GM12878 (cell line): ENCODE data around the gene TMEM167B. TPM values are rescaled to one million over a fixed set of nuclear protein-coding genes. Genes with fewer than 3 reads are reported as not detected.

Experiments used
- ATAC-seq: fragments of 200-7000 bp; cut with Tn5 transposase; 3 replicates; pipeline ENCODE4 v1.9.1; 2020; ENCODE audit warnings: mild to moderate bottlenecking, moderate library complexity
- BruUV-seq: library from RNA; stranded (reverse); fragments of 400-500 nt; replicated peaks from 2 replicates; lab custom pipeline; 2021; lab: Mats Ljungman, UMichigan
- CTCF ChIA-PET: fragments of 300-600 bp; sonication (Branson Sonifier 250); formaldehyde crosslinking; extraction: SDS; loops from one replicate; lab custom pipeline; 2021; ENCODE audit warnings: inconsistent platforms; lab: Yijun Ruan, JAX
- POLR2A ChIA-PET: fragments of 350-600 bp; formaldehyde crosslinking; extraction: SDS; loops from one replicate; lab custom pipeline; 2021; ENCODE audit warnings: inconsistent platforms; lab: Charles Lee
- RAD21 ChIA-PET: fragments of 300-600 bp; sonication (Branson Sonifier 250); formaldehyde crosslinking; loops from one replicate; lab custom pipeline; 2023; ENCODE audit warnings: antibody characterized with exemption; ENCODE audit not compliant: unreplicated experiment; lab: Charles Lee
- SMC1A ChIA-PET: fragments of 300-600 bp; sonication (Branson Sonifier 250); formaldehyde crosslinking; loops from one replicate; lab custom pipeline; 2023; ENCODE audit not compliant: unreplicated experiment, uncharacterized antibody; lab: Charles Lee
- DNase-seq: peaks from one replicate; pipeline ENCODE4 v3.0.0-alpha.2; 2011; ENCODE audit warnings: low read depth, low spot score
- FAIRE-seq: peaks from 3 replicates; lab custom pipeline; 2011; peaks lifted over from hg19 to GRCh38; lab: Jason Lieb, UNC
- H2AFZ ChIP-seq: 2 replicates; pipeline ENCODE4 v1.6.0; 2011; ENCODE audit warnings: low read depth, low read length, control low read depth; ENCODE audit not compliant: control insufficient read depth
- H3K27ac ChIP-seq: 2 replicates; pipeline ENCODE4 v1.5.1; 2011; ENCODE audit warnings: control low read depth; ENCODE audit not compliant: control insufficient read depth, insufficient read depth
- H3K27me3 ChIP-seq, 2 experiments: replicated peaks in 1 of 2; 2 replicates each; pipeline versions ENCODE4 v1.6.0 to v1.6.1; 2011; ENCODE audit warnings: low read length in 1 of 2; ENCODE audit not compliant: control insufficient read depth in 2 of 2, insufficient read depth in 2 of 2
- H3K36me3 ChIP-seq, 2 experiments: 2 replicates each; pipeline ENCODE4 v1.5.1; 2011; ENCODE audit warnings: low read length in 1 of 2; ENCODE audit not compliant: control insufficient read depth in 2 of 2, insufficient read depth in 2 of 2
- H3K4me1 ChIP-seq: 2 replicates; pipeline ENCODE4 v1.6.1; 2011; ENCODE audit warnings: mild to moderate bottlenecking, low read length, moderate library complexity, mixed read lengths; ENCODE audit not compliant: control insufficient read depth, insufficient read depth
- H3K4me2 ChIP-seq: 2 replicates; pipeline ENCODE4 v1.6.0; 2011; ENCODE audit warnings: control low read depth; ENCODE audit not compliant: control insufficient read depth, insufficient read depth
- H3K4me3 ChIP-seq: fragments of 200-600 bp; sonication (generic); 2 replicates; pipeline ENCODE4 v1.5.1; 2016
- H3K79me2 ChIP-seq: 2 replicates; pipeline ENCODE4 v1.6.0; 2011; ENCODE audit warnings: low read length; ENCODE audit not compliant: control insufficient read depth, insufficient read depth
- H3K9ac ChIP-seq: 2 replicates; pipeline ENCODE4 v1.8.0; 2011; ENCODE audit warnings: low read length, control low read depth, mixed read lengths; ENCODE audit not compliant: control insufficient read depth, insufficient read depth
- H3K9me3 ChIP-seq: replicated peaks from 3 replicates; pipeline ENCODE4 v1.5.1; 2011; ENCODE audit warnings: mild to moderate bottlenecking, low read length; ENCODE audit not compliant: control insufficient read depth, insufficient read depth
- H4K20me1 ChIP-seq: 2 replicates; pipeline ENCODE4 v1.6.0; 2011; ENCODE audit not compliant: control insufficient read depth, insufficient read depth
- BCLAF1 ChIP-seq: fragments of 450-650 bp; IDR thresholded peaks from 2 replicates; pipeline ENCODE4 v1.6.1; 2017; ENCODE audit warnings: antibody characterized with exemption, mild to moderate bottlenecking, moderate library complexity
- NKRF ChIP-seq: fragments of 450-650 bp; conservative IDR thresholded peaks from 2 replicates; pipeline ENCODE4 v1.6.1; 2017; ENCODE audit warnings: mild to moderate bottlenecking, moderate library complexity
- SMAD5 ChIP-seq: IDR thresholded peaks from 2 replicates; pipeline ENCODE4 v1.6.1; 2016; ENCODE audit warnings: antibody characterized with exemption, low read depth
- STAT3 ChIP-seq: IDR thresholded peaks from 2 replicates; pipeline ENCODE4 v1.6.1; 2011; ENCODE audit warnings: low read depth, low read length, improper control_type of control experiment
- TARDBP ChIP-seq: IDR thresholded peaks from 2 replicates; pipeline ENCODE4 v1.6.1; 2016; ENCODE audit warnings: borderline replicate concordance
- WGBS: methylation state at CpG from one replicate; pipeline ENCODE4 v1.1.6; 2016; ENCODE audit warnings: low lambda C conversion rate; ENCODE audit not compliant: insufficient replicate concordance, insufficient coverage; ENCODE audit errors: missing lambda C conversion rate; 5-methylcytosine and 5-hydroxymethylcytosine counted together
- in situ Hi-C: fragments of 300-500 bp; cut with MboI; formaldehyde crosslinking; loops from 9 replicates; pipeline ENCODE4 v1.14.3; 2018; ENCODE audit warnings: mixed read lengths
- intact Hi-C: fragments of 100-400 bp; cut with micrococcal nuclease; formaldehyde crosslinking; loops from one replicate; pipeline ENCODE4 v1.14.2; 2022; ENCODE audit not compliant: unreplicated experiment
- polyA plus RNA-seq, 11 experiments: library from polyadenylated mRNA; depleted of rRNA in 4 of 11; unstranded in 6 of 11; stranded (reverse) in 5 of 11; fragments of >200 nt; fragmentation: Nextera tagmentation in 4 of 11; fragmentation: Illumina TruSeq in 1 of 11; extraction: Ambion mirVana in 4 of 11; extraction: Trizol in 1 of 11; gene quantifications; 1 replicate in 1 of 11; 2 replicates in 10 of 11; pipeline versions ENCODE4 v1.2.1 to v1.2.3, GENCODE V29; 2011 to 2016; ENCODE audit warnings: inconsistent platforms in 2 of 11, missing spikeins in 2 of 11, low read depth in 1 of 11
- total RNA-seq, 4 experiments: library from RNA; depleted of rRNA in 3 of 4; stranded (reverse); fragments of >200 nt in 3 of 4; fragmentation: Illumina TruSeq in 1 of 4; extraction: Trizol in 1 of 4; gene quantifications; 2 replicates each; pipeline versions ENCODE4 v1.2.1 to v1.2.3, GENCODE V29; 2013 to 2021

Gene TMEM167B
- total and polyA plus RNA-seq, 10 of the 15 experiments (the other 5 are each of a cell fraction or from before 2014, with no cell fraction given), result 15.6 to 26.1 (median 21.1) TPM

GRCh38 chr1:109045595-109045994 lies 45.0 kb upstream of the TMEM167B start:
- RAD21 ChIA-PET, result no interaction called here
- CTCF ChIA-PET, result no interaction called here
- intact Hi-C loops (no loop called here), in situ Hi-C loops (no loop called here)
- H3K79me2 ChIP-seq, result peaks cover 6% of the 10 kb centered on the region; the same call in 1 of the 2 replicates
- H3K4me2 ChIP-seq, result no peak overlapping the region
- H3K4me3 ChIP-seq, result no peak overlapping the region
- H3K9ac ChIP-seq, result no peak overlapping the region
- SMC1A ChIA-PET, result no interaction called here
- BruUV-seq, result no TSS peak
- ATAC-seq (no peak), DNase-seq (no peak), FAIRE-seq (no peak)
- no peaks in the 10 kb centered on the region for H3K9me3 ChIP-seq
- H3K4me1 ChIP-seq, result no peaks in the 10 kb centered on the region
- TF ChIP-seq NKRF, result no peak
- H3K27ac ChIP-seq, result no peak overlapping the region
- H4K20me1 ChIP-seq, result no peaks in the 10 kb centered on the region
- WGBS, result 0% methylated on average over 1 of the region's 1 CpG
- H3K27me3 ChIP-seq, result no peaks in the 10 kb centered on the region
- no peak overlapping the region for H2AFZ ChIP-seq
- no peaks in the 10 kb centered on the region for H3K36me3 ChIP-seq
- POLR2A ChIA-PET, result no interaction called here

- H4K20me1 ChIP-seq, result no peaks in the 10 kb centered on the region
- H3K27ac ChIP-seq, result no peak overlapping the region
- TF ChIP-seq BCLAF1 (no peak), SMAD5 (no peak), STAT3 (no peak), TARDBP (no peak)
- TF ChIP-seq, all 136 proteins: peak for 0
- in situ Hi-C loops (no loop called here), intact Hi-C loops (no loop called here)
- 55% methylated on average over 4 of the region's 4 CpGs for WGBS
- FAIRE-seq (no peak), ATAC-seq (no peak), DNase-seq (no peak)
- Histone ChIP-seq H3K4me2 (no peak overlapping the region), H2AFZ (no peak overlapping the region), H3K36me3 (no peaks in the 10 kb centered on the region), H3K4me3 (no peak overlapping the region), H3K27me3 (no peaks in the 10 kb centered on the region), H3K79me2 (no peaks in the 10 kb centered on the region), H3K4me1 (no peaks in the 10 kb centered on the region), H3K9me3 (no peaks in the 10 kb centered on the region), H3K9ac (no peak overlapping the region)
- BruUV-seq, result no TSS peak
- SMC1A ChIA-PET, result interaction anchor here (0.7 kb wide), 1 partner anchor 55 kb away, joined by 3 read pairs; no protein-coding TSS in a partner anchor
- POLR2A ChIA-PET, result no interaction called here
- CTCF ChIA-PET, result interaction anchor here (0.5 kb wide), 1 partner anchor 67 kb away, joined by 3 read pairs; no protein-coding TSS in a partner anchor
- RAD21 ChIA-PET, result no interaction called here
Measured at GRCh38 chr1:109046671-109047070, 43.9 kb upstream of the TMEM167B start.
